ENCODE results near the gene COMMD6.

COMMD6 gene

GRCh38 chr13:75537401-75538365 is at the start of gene COMMD6:
TSS of gene COMMD6 (minus strand) at chr13:75537841. CDS start at chr13:75537805, 36 bp downstream.
- Mint-ChIP-seq H3K9me3 (no peaks in the 10 kb centered on the region), H3K4me3 (peak within 1 kb of the TSS; percentile 92 to 99), H3K27ac (peak within 1 kb of the TSS; percentile 95 to 98), H3K4me1 (peaks cover 35% of the 10 kb centered on the region), H3K27me3 (no peaks in the 10 kb centered on the region)
- peak; percentile 66 to 68 for DNase-seq
- ATAC-seq: peak; percentile 94

- H3K27ac Mint-ChIP-seq: no peak overlapping the region
- H3K4me1 Mint-ChIP-seq: peaks cover 6% of the 10 kb centered on the region
- ATAC-seq (no peak), DNase-seq (no peak)
- no peaks in the 10 kb centered on the region for H3K27me3 Mint-ChIP-seq
- H3K4me3 Mint-ChIP-seq: no peak overlapping the region
- H3K9me3 Mint-ChIP-seq: peaks cover 7 to 17% of the 10 kb centered on the region in 2 donors
Observed at GRCh38 chr13:75585153-75585552, 47.5 kb upstream of the COMMD6 start.

DNA sequence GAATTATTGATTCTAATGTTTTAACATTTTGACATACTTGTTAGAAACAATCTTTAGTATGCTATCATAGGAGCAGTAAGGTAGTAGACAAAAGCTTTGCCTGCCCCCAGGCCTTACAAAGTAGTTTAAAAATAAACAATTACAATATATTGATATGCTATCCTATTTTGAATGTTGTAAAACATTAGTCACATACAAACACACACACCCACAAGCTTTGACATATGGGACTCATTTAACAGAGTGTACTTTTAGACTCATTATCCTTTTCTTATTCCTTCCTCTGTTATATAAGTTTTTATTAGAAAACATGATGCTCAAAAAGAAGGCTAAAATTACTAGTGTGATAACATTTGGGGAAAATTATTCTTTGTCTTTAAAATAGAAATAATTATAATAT is 45.5 kb upstream of the COMMD6 start:
- Mint-ChIP-seq H3K4me3 (no peak overlapping the region), H3K27ac (no peak overlapping the region), H3K9me3 (peaks cover 7 to 17% of the 10 kb centered on the region in 2 donors), H3K4me1 (peaks cover 12% of the 10 kb centered on the region), H3K27me3 (no peaks in the 10 kb centered on the region)
- DNase-seq: no peak
- ATAC-seq: no peak

DNA sequence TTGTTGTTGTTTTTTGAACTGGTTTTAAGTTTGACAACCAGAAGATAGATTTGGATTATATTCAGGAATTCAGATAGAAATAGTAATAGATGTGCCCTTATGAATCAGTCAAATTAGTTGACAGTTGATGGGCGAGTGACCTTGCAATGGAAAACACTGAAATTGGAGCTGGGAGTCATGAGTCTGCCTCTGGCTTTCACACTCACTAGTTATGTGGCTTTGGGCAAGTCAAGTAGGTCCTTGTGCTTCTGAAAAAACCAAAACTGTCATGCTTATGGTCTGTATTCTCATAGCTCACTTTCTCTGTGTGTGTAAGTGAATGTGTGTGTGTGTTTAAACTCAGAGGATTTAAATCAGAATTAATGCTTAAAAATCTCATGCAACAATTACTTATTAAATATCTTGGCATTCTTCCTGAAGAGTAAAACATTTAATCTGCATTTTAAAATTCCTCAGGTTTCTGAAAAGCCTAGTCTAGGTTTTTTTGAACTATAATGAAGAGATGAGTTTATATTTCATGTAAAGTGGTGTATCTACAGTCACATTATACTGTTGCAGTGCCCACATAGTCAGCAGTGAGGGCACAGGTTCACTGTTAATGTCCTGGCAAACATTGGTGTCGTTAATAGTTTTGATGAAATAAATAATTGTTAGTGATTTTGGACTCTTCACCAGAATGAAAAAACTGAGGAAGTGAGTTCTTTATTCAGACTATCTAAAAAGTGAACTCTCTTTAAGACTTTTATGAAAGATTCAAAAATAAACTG is 44.4 kb upstream of the COMMD6 start:
- no peak for DNase-seq
- Mint-ChIP-seq H3K27ac (no peak overlapping the region), H3K4me3 (no peak overlapping the region)

DNA sequence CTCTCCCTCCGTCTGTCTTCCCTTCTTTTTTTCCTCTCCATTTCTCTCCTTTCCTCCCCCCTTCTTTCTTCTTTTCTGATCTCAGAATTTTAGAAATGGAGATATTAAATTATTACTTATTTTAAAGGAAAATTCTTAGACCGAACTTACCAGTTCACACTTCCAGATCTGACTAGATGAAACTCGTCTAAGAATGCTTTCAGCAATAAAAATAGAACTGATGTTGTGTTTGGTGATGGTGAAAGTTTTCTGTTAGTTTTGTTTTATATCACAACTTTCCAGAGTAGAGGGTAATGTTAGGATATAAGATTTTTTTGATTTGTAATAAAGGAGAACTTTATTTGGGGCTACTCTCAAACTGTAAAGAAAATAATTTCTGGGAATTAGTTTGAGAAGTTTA is 41.9 kb upstream of the COMMD6 start:
- Mint-ChIP-seq H3K4me3 (peak overlapping the region in 1 of 2 donors; percentile 31), H3K27me3 (no peaks in the 10 kb centered on the region), H3K27ac (no peak overlapping the region), H3K4me1 (peaks cover 8% of the 10 kb centered on the region), H3K9me3 (peaks cover under 1 to 11% of the 10 kb centered on the region in 2 donors)
- DNase-seq (no peak), ATAC-seq (no peak)

More for the DNA sequence above, 44.4 kb upstream of the COMMD6 start:
- H3K9me3 Mint-ChIP-seq: peaks cover 7 to 17% of the 10 kb centered on the region in 2 donors
- no peak for ATAC-seq
- peaks cover 12% of the 10 kb centered on the region for H3K4me1 Mint-ChIP-seq
- no peaks in the 10 kb centered on the region for H3K27me3 Mint-ChIP-seq

- no peaks in the 10 kb centered on the region for H3K4me1 Mint-ChIP-seq
- no peaks in the 10 kb centered on the region for H3K9me3 Mint-ChIP-seq
- ATAC-seq (no peak), DNase-seq (no peak)
- H3K4me3 Mint-ChIP-seq: no peak overlapping the region
- H3K27me3 Mint-ChIP-seq: no peaks in the 10 kb centered on the region
- no peak overlapping the region for H3K27ac Mint-ChIP-seq
Observed at GRCh38 chr13:75569576-75569975, 31.9 kb upstream of the COMMD6 start.

DNA sequence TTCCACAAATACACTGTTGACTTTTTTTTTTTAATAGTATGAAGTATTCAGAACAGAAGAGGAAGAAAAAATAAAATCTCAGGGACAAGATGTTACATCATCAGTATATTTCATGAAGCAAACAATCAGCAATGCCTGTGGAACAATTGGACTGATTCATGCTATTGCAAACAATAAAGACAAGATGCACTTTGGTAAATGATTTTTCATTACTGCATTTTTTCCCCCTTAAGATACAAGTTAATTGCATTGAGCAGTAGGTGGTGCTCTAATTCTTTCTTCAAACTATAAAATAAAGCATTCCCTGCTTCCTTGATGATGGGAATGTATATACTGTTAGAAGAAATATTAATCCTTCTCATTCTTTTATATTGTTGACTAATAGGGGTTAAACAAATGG is 29.0 kb upstream of the COMMD6 start:
- H3K4me1 Mint-ChIP-seq: no peaks in the 10 kb centered on the region
- ATAC-seq: no peak
- no peak for DNase-seq
- no peak overlapping the region for H3K4me3 Mint-ChIP-seq
- H3K27me3 Mint-ChIP-seq: no peaks in the 10 kb centered on the region
- H3K27ac Mint-ChIP-seq: no peak overlapping the region
- no peaks in the 10 kb centered on the region for H3K9me3 Mint-ChIP-seq

DNA sequence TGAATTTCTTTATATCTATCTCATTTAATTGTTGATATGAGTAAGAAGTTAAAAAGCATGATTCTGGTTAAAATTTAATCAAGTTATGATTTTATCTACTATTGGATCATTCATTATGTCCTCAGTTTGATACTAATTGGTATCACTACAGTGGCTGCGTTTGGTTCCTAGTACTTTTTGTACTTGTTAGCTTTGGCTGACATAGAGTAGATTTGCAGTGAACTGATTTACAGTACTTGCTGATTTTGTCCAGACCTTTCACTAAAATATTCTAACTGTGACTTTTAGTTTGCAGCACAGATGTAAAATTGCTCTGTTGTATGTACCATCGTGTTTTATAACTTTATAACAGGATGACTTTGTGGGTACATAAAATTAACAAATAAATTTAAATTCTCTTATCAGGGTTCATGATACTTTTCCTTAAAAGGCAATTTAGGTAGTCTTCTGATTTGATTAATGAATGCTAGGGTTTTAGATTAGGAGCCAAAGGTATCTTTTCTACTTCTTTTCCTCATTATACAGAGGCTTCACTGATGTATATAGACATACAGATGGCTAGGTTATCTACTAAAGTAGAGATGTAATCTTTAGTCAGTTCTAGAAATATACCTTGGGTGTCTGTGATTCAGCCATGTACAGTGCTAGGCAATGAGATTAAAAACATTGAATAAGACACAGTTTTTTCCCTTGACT is 20.7 kb upstream of the COMMD6 start:
- no peaks in the 10 kb centered on the region for H3K27me3 Mint-ChIP-seq
- DNase-seq (no peak), ATAC-seq (no peak)
- H3K27ac Mint-ChIP-seq: peak overlapping the region in 1 of 2 donors; percentile 18
- no peaks in the 10 kb centered on the region for H3K9me3 Mint-ChIP-seq
- no peak overlapping the region for H3K4me3 Mint-ChIP-seq
- H3K4me1 Mint-ChIP-seq: peaks cover 38% of the 10 kb centered on the region

DNA sequence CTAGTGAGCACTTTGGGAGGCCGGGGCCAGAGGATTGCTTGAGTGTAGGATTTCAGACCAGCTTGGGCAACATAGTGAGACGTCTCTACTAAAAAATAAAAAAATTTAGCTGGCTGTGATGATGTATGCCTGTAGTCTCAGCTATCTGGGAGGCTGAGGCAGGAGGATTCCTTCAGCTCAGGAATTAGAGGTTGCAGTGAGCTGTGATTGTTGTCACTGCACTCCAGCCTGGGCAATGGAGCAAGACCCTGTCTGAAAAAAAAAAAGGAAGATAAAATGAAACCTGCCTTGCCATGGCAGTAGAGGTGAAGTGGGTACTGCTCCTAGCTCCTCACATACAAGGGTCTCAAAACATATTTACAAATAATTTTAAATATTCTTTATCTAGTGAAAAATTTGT is 19.3 kb upstream of the COMMD6 start:
- Mint-ChIP-seq H3K4me1 (peaks cover 46% of the 10 kb centered on the region), H3K27ac (no peak overlapping the region), H3K4me3 (no peak overlapping the region), H3K9me3 (no peaks in the 10 kb centered on the region), H3K27me3 (no peaks in the 10 kb centered on the region)
- ATAC-seq: no peak
- DNase-seq: no peak

GRCh38 chr13:75555836-75556235 is 18.2 kb upstream of the COMMD6 start:
- Mint-ChIP-seq H3K27me3 (no peaks in the 10 kb centered on the region), H3K4me3 (no peak overlapping the region), H3K9me3 (no peaks in the 10 kb centered on the region), H3K27ac (no peak overlapping the region), H3K4me1 (peaks cover 55% of the 10 kb centered on the region)
- DNase-seq (no peak), ATAC-seq (no peak)

DNA sequence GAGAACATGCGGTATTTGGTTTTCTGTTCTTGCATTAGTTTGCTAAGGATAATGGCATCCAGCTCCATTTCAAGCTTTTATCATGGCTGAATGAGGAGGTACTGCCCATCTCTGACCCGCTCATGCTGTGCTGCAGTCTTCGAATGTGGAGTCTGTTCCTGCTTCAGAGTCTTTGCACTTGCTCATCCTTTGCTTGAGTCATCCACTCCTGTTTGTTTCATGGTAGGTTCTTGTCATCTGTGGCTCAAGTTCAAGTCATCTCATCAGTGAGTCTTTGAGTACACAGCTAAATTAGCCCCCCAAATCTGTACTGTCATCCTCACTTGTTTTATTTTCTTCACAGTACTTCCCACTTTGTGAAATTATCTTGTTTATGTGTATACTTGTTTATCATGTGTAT is 17.3 kb upstream of the COMMD6 start:
- H3K27ac Mint-ChIP-seq: no peak overlapping the region
- H3K27me3 Mint-ChIP-seq: no peaks in the 10 kb centered on the region
- ATAC-seq (peak; percentile 61), DNase-seq (no peak)
- peaks cover 63% of the 10 kb centered on the region for H3K4me1 Mint-ChIP-seq
- no peak overlapping the region for H3K4me3 Mint-ChIP-seq
- H3K9me3 Mint-ChIP-seq: no peaks in the 10 kb centered on the region

DNA sequence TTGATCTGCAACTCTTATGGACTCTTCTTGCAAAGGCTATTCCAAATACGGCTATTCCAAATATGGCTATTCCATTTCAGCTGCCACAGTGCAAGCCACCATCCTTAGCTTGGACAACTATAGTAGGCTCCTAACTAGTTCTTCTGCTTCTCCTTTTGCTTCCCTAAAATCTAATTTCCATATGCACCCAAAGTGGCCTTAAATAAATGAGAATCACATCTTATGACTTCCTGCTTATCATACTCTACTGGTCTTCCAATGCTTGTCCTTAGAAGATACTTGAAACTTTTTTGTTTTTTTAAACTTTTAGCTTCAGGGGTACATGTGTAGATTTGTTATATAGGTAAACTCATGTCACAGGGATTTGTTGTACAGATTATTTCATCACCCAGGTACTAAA is 16.8 kb upstream of the COMMD6 start:
- no peak overlapping the region for H3K27ac Mint-ChIP-seq
- no peak for DNase-seq
- H3K4me1 Mint-ChIP-seq: peaks cover 63% of the 10 kb centered on the region
- no peaks in the 10 kb centered on the region for H3K27me3 Mint-ChIP-seq
- ATAC-seq: no peak
- H3K9me3 Mint-ChIP-seq: no peaks in the 10 kb centered on the region
- no peak overlapping the region for H3K4me3 Mint-ChIP-seq

GRCh38 chr13:75550159-75550567 is 12.5 kb upstream of the COMMD6 start:
- H3K27ac Mint-ChIP-seq: peak overlapping the region; percentile 100
- no peaks in the 10 kb centered on the region for H3K27me3 Mint-ChIP-seq
- H3K4me3 Mint-ChIP-seq: peak overlapping the region; percentile 87 to 99
- DNase-seq: peak in 1 of 2 donors; percentile 27
- no peaks in the 10 kb centered on the region for H3K9me3 Mint-ChIP-seq
- ATAC-seq: peak; percentile 2
- peaks cover 59% of the 10 kb centered on the region for H3K4me1 Mint-ChIP-seq

DNA sequence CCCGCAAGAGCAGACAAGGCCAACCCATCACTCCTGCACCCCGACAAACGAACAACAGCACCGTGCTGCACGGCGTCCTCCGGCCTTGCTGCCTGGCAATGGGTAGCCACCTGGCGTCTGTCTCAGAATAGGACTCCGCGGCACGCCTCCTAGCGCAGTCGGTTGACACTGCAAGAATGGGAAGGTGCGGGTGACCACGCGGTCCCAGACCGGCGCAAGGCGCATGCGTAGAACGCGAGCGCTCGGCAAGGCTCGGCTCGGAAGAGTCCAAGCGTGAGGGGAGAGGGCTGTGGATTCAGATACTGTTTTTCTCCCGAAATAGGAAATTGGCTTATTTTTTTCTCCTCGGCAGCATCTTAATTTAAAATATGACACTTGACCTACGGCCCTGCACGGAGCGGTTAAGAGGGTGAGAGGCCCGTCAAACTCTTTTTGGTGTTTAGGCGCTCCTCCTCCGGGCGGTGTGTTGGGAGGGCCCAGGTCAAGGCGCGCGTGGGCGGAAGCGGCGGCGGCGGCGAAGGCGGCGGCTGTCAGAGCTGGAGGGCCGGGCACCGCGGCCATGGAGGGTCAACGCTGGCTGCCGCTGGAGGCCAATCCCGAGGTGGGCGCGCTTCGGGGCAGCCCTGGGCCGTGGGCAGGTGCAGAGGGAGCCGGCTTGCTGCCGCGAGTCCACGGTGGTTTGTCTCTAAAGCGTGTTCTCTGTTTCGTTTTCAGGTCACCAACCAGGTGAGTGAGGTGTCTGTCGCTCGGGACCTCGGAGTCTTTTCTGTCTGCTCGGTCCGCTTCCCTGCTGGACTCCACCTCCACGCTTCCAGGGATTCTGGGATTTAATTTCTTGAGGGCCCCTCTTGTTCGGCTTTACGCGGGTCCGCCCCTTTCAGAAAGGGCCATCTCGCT is 11.9 kb upstream of the COMMD6 start, which contains the start of gene UCHL3:
TSS of gene UCHL3 (plus strand) at position 530 of the 897 bp plus-strand sequence. CDS start at position 560, 30 bp downstream.
- ATAC-seq (peak; percentile 95), DNase-seq (peak; percentile 97)
- Mint-ChIP-seq H3K27ac (peak within 1 kb of the TSS; percentile 100), H3K4me3 (peak within 1 kb of the TSS; percentile 87 to 99), H3K9me3 (no peaks in the 10 kb centered on the region), H3K4me1 (peaks cover 53% of the 10 kb centered on the region), H3K27me3 (no peaks in the 10 kb centered on the region)

All from stimulated activated naive CD8-positive, alpha-beta T cell treated with anti-CD3 and anti-CD28 coated beads, Interleukin-15, amount 100 ng/mL, for 72 hours (primary cell).